ENCODE measurements around the gene CD96.
"Not testable (repeated sequence)": the region's sequence is repeated elsewhere in the genome, so short reads cannot be mapped to it uniquely, and the experiment has no call there.

Gene CD96

DNA sequence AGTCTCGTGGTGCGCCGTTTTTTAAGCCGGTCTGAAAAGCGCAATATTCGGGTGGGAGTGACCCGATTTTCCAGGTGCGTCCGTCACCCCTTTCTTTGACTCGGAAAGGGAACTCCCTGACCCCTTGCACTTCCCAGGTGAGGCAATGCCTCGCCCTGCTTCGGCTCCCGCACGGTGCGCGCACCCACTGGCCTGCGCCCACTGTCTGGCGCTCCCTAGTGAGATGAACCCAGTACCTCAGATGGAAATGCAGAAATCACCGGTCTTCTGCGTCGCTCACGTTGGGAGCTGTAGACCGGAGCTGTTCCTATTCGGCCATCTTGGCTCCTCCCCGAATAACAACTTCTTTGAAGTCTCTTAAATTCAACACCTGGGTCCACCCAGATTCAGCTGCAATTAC lies 19.9 kb downstream of the CD96 start:
- not testable (repeated sequence) for DNase-seq

DNA sequence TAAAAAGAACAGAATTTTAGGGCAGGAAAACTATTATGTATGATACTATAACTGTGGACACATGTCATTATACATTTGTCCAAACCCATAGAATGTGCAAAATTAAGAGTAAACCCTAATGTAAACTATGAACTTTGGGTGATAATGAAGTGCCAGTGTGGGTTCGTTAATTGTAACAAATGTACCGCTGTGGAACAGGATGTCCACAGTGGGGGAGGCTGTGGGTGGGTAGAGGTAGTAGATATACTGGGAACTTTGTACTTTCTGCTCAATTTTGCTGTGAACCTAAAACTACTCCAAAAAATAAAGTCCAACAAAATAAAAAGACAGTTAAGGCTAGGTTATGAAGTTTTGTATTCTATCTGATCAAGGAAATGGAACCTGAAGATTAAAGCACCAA lies 24.8 kb downstream of the CD96 start:
- DNase-seq: no peak

DNA sequence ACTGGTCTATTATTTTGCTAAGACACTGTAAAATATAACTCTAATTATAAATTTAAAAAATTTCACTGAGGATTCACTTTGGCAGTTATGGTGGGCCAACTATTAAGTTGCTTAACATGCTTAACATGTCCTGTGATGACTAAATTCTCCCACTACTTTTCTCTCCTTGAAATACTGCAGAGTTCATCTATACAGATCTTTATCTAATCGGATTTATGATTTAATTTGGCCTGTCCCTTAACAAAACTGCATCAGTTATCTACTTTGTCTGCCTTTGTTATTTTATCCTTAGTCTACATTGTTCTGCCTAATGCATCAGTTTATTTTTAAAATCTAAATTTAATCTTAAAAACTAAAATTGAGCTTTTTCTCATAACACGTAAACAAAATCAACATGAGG lies 26.4 kb downstream of the CD96 start:
- no peak for DNase-seq

DNA sequence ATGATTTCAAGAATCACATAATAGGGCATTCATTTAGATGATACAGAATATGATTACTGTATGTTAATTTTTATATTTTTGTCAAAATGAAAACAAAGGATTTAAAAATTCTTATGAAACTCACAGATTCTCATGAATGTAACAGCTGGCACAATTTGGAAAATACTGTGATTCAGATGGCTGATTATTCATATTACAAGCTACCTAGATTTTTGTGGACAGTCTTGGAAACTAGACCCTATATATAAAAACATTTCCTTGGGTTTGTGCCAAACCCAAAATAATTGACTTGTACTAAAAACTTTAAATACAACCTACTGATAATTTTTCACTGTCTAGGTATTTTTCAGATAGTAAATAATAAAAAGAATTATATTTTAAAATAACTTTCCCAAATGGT lies 26.9 kb downstream of the CD96 start:
- no peak for DNase-seq

DNA sequence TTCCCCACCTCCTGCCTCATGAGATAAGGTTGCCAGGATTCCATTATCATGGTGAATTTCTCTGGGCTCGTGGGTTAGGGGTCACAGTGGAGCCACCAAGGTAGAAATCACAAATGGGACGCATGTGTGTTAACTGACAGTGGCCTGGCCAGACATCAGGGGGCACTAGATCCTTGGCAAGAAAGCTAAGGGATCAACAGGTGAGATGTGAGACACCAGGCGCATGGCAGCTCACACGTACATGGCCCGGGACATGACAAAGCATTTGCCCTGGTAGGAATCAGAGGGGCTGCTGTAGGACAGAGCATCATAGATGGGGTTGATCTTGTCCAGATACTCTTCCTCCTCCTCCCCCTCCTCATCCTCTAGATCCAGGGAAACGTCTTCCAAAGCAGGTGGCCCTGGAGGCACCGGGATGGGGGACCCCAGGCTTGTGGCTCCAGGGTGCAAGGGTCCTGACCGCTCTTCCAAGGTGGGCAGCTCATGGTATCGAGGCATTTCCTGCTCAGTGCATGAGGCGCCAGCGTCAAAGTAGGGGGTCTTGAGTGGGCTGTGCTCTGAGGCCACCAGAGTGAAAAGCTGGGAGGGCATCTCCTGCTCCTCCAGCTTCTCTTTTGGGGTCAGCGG lies 28.5 kb downstream of the CD96 start:
- DNase-seq: no peak

DNA sequence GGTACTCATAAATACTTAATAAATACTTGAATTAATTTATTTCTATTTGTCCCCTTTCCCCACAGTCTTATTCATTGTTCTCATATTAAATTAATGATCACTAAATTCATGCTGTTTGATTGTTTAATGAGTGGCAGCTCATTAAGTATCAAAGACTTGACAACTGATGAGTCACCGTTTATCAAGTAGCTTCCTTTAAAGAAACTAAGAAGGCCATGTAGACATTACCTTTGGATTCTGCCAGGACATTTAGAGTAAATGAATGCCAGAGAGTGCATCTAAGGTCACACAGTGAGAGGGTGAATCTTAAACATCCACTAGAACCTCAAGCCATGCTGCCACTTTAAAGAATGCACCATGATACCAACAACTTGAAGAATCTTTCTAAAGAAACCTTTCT lies 29.3 kb downstream of the CD96 start:
- DNase-seq: no peak

DNA sequence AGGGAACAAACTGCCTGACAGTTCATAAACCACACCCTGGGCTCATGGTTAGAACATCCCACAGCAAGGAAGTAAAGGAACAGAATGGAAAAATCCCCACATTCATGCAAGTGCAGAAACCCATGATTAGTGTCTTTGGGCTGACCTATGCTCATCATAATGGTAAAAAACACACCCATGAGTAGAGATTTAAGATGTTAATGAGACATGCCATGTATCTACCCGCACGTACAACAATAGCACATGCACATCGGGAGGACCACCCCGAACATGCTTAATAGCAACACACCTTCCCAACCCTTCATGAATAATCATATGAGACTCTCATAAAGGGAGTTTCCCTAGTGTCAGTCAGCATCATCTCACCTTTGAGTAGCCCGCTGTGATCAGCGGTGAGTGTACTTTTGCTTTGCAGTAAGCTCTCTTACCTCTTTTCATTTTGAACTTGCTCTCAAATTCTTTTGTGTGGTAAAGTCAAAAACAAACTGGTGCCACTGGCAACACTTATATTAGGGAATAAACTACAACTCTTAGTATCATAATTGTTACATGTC lies 30.0 kb downstream of the CD96 start:
- DNase-seq: no peak

DNA sequence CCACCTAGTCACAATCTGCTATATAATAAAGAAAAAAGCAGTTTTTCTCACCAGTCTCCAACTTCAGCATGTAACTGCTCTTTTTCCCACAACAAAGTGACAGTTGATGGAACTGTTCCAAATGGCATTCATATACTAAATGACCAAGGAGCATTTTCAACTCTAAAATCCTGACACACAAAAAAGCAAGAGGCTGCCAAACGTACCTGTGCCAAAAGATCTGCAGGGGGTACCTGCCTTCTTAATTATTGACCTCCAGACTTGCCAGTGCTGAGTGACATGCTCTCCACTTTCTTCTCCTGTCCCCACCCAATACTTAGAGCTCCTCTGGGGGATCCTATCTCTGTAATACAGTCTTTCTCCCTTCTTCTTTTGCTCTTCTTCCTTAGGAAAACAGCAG lies 35.1 kb downstream of the CD96 start:
- DNase-seq: no peak

DNA sequence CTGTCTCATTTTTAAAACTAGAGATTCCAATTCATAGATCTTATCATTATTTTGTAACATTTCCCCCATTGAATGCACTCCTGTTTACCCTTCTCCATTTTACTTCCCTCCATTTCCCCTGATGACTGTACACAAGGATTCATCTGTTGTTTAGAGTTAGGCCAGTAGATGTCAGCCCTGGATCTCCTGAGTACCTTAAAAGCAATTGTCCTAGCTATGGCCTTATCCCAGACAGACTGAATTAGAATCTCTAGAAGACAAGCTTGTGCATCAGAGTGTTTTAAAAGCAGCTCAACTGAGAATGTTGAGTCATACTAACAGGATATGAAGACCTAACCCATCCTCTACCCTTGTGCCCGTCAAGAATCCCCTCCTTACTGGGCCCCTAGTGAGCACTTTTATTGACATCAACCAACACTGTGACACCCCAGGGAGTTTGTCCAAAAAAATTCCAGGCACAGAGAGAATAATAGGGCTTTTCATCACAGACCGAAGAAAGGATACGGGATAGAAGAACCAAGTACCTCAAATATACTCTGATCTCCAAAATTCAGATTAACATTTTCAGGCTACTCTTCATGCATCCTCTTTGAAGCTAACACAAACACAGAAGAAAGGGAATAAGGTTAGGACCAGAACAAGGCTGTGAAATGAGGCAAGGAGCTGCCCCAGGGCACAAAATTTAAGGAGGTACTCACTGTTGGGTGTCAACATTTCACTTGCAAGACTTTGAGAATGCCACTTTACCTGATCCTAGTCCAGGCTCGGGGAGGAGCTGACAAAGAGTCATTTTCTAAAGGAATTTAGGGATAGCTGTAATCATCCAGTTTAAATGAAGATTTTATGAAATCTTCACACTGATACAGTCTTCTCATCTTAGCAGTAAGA lies 36.0 kb downstream of the CD96 start:
- DNase-seq: no peak

DNA sequence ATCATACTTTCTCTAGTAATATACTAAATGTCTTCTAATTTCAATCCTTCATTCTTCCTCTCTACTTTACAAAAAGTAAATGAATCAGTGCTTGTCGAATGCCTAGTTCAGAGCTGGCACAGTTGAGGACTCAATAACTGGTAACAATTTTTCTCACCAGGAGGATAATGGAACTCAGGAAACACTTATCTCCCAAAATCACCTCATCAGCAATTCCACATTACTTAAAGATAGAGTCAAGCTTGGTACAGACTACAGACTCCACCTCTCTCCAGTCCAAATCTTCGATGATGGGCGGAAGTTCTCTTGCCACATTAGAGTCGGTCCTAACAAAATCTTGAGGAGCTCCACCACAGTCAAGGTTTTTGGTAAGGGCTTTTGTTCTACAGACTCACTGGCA lies 36.9 kb downstream of the CD96 start:
- no peak for DNase-seq

DNA sequence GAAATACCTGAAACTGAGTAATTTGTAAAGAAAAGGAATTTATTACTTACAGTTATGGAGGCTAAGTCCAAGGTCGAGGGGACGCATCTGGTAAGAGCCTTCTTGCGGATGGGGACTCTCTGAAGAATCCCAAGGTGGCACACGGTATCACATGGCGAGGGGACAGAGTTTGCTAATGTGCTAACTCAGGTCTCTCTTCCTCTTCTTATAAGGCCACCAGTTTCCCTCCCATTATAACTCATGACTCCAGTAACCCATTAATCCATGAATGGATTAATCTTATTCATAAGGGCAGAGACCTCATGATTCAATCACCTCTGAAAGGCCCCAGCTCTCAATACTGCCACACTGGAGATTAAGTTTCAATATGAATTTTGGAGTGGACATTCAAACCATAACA lies 37.5 kb downstream of the CD96 start:
- DNase-seq: no peak

DNA sequence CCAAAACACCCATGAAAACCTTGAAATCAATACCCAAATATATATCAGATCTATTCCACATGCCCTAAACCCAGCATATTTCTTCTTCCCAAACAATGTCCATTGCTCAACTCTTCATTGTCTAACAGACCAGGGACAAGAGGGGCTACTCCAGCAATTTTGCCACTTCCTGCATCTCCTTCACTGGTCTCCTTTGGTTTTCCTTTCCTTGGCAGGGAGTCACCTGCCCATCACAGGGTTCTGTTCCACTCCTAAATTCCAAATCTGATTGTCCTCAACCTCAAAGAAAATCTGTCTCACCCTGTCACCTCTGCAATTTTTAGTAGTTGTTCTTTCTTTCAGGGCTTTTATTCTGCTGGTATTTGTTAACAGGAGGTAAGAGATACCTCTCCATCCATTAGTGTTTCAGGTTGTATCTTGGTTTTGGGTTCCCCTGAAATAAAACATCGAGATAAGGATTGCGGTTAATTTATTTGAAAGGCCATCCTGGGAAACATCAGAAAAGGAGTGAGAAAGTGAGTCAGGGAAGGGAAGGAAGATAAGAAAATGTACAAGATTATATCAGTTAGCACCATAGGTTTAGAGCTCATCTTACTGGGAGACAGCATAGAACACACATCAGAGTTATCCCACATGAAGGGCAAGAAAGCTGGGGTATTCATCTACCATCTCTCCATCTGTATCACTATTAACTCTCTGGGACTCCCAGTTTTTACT lies 39.6 kb downstream of the CD96 start:
- no peak for DNase-seq

DNA sequence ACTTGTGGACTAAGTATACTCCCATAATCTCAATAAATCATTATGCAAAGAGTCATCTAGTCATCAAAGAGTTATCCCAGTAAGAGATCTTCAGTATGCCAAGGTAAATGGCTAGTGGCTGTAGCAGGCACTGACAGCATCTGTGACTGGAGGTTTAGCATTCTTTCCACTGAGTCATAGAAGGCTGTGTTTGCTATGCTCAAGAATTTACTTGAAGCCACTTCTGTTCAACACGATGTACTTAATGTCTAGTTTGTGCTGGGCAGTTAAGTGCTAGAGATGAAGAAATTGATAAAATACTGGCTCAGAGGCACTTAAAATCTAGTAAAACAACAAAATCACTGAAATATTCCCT lies 40.1 kb downstream of the CD96 start:
- no peak for DNase-seq

DNA sequence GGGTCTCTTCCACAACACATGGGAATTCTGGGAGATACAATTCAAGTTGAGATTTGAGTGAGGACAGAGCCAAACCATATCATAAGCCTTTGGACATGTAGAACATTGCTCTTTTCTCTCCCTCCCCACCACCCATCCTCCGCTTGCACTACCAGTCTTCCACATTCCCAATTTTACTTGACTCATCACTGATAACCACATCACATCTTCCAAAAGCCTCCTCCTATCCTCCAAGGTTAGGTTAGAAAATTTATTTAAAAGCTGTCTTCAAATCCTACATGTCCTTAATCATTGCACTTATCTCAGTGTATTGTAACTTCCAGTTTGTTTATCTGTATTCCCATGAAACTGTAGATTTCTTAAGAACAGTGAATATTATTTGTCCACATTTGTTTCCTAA lies 42.7 kb downstream of the CD96 start:
- no peak for DNase-seq

DNA sequence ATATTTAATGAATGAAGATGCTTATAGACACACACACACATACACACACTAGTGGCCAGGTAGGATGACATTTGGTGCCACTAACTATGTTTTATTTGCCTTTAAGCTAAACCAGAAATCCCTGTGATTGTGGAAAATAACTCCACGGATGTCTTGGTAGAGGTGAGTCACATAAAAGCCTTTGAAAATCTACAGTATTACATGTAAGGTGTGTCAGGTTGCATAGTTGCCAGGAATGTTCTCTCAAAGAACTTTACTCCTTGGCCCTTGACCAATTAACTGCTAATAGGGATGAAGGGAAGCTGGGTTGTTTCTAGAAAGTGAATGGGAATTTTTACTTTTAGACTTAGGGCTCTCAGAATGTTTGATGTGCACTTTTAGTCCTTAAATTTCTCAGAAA lies 43.2 kb downstream of the CD96 start:
- no peak for DNase-seq

DNA sequence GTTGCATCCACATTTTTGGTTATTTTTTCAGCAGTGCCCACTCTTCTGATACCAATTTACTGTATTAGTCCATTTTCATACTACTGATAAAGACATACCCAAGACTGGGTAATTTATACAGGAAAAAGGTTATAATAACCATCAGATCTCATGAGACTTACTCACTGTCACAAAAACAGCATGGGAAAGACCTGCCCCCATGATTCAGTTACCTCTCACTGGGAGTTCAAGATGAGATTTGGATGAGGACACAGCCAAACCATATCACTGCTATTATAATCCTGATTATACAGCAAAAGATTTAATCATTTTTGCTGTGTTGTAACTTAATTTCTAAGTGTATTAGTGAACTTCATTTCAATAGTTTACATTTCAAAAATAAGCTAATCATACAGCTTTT lies 46.5 kb downstream of the CD96 start:
- DNase-seq: no peak

DNA sequence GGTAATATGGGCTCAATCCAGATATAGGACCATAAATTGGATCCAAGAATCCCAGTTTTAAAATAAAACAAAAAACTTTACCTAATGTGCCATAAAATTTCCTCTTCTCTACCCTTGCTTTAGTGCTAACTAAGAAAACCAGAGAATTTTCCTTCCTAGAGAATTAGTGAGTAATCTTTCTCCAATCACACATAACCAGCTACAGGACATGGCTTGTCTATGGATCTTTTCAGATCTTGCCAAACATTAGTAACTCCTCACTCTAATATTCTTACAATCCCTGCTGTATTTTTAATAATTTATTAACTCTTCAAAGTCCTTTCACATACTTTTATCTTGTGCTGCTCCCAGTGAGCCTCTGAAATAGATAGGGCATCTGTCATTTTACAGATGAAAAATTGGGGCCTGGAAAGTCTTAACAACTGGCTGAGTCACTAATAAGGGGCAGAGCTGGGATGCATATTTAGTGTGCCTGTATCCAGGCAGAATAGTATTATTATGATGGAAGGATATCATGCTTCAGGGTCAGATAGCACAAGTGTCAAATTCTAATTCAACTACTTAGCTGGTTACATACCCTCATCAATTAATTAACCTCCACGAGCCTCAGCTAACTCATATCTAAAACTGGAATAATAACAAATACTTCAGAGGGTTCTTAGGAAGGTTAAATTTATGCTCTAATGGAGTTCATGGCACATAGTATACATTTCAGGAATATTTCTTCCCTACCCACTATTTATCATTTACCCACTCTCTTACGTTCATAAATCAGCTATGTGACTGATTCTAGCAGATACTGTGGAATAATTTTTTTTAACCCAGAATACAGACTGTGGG lies 47.5 kb downstream of the CD96 start:
- no peak for DNase-seq

DNA sequence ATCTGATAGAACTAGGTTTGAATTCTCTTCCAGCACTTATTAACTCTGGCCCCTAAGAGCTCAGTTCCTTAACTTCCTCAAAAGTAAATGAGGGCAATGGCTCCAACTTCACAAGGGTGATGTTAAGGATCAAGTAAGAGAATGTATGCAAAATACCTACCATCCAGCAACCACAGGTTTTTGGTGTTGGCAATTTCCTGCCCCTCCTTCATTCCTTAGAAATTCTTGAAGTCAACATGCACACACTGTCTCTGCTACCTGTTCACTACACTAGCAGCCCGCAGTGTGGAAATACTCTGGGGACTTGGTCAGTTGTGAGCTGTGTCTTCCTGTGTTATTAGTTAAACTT lies 48.1 kb downstream of the CD96 start:
- DNase-seq: no peak

DNA sequence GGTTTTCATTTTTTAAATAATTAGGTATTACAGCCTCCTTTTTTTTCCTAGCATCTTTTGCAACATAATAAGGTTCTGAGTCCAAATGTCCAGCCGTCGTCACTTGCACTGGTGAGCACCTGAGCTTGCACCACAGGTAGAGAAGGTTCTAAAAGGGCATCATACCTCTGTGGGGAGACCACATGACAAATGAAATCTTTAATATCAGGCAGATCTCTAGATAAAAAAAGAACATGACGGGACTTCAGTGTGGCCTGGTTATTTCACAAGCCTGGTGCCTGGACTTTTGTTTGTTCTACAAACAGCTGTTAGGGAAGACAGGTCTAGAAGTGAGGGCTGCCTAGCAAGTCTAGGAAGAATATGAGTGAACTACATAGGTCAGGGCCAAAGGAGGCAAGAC lies 49.6 kb downstream of the CD96 start:
- no peak for DNase-seq

DNA sequence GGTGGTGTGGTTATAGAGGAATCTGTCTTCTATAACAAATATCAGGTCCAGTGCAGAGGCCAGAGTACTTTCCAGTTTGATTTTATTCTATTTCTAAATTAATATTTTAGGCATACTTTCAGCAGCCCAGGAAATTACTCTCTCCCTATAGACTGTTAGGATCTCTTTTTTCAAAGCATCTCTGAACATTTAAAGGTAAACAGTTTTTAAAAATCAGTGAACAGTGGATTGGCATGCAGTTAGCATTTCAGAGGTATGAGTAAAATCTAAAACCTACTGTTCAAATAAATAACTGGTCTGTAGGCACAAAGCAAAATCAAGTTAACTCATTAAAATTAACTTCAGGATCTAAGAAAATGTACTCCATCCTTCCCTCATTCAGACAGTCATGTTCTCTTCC lies 50.1 kb downstream of the CD96 start:
- DNase-seq: no peak

DNA sequence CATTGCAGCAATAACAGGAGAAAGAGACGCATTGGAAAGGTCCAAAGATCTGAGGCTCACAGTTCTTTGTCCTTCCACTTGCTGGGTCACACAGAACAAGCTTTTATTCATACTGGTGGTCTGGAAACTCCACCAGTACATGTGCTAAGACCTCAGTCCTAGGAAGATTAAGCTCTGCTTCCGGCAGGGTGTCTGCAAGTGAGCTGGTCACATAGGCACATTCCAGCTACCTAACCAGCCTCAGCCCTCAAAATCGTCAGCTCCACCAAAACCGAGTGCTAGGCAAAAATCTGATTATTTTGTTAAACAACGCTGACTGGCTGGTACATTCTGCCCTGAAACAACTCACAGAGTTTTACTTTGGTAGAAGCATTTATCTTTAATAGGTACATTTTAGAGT lies 50.9 kb downstream of the CD96 start:
- DNase-seq: no peak

DNA sequence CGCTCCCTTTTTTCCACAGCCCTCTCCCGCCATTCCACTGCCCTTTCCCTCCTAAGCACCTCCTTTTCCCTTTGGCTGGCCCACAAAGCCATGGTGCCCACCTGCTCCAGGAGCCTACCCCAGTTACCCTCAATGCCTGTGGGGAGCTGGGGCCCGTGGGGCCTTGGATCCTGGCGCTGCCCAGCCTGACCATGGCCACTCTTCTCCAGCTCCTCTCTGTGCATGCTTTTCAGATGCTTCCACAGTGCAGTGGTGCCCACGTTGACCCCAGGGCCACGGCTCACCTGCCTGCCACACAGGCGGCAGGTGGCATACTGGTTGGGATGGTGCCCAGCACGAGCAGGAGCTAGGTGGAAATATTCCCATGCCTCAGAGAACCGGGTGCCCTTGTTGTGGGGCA lies 51.7 kb downstream of the CD96 start:
- DNase-seq: no peak

DNA sequence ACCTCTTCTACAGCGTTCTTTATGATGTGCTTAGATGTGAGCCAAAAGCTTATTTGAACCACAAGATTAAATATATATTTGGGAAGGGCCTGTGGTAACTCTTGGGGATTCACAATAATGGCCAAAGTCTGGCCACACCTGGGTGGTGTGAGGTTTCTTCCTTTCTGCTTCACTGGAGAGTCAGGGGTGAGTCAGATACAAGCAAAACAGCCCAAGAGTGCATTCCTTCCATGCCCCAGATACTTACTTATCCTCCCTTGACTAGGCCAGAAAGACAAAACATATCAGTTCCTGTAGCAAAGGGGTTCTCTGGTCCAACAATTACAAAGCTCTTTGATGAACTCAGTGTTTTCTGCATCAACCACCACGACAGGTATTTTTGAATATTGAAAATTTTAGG lies 52.2 kb downstream of the CD96 start:
- DNase-seq: no peak

All from NCI-H1092 (cell line).